Neural progenitor cell (in vitro differentiated cells): Measurements from ENCODE around the gene CD83.

Experiments used
- EZH2 ChIP-seq: fragments of 200-600 bp; sonication (generic); IDR thresholded peaks from 2 replicates; pipeline ENCODE4 v1.6.1; 2017; ENCODE audit warnings: antibody characterized with exemption, mild to moderate bottlenecking, moderate library complexity
- EZH2phosphoT487 ChIP-seq: fragments of 200-600 bp; sonication (generic); IDR thresholded peaks from 2 replicates; pipeline ENCODE4 v1.6.1; 2017; ENCODE audit warnings: antibody characterized with exemption
- TF ChIP-seq, protein P1 (sequence below): fragments of 200-600 bp; sonication (generic); IDR thresholded peaks from 2 replicates; pipeline ENCODE4 v1.5.1; 2017; ENCODE audit warnings: antibody characterized with exemption, mild to moderate bottlenecking

GRCh38 chr6:14113976-14114375 is 3.6 kb upstream of the CD83 start:
- TF ChIP-seq, protein P1, sequence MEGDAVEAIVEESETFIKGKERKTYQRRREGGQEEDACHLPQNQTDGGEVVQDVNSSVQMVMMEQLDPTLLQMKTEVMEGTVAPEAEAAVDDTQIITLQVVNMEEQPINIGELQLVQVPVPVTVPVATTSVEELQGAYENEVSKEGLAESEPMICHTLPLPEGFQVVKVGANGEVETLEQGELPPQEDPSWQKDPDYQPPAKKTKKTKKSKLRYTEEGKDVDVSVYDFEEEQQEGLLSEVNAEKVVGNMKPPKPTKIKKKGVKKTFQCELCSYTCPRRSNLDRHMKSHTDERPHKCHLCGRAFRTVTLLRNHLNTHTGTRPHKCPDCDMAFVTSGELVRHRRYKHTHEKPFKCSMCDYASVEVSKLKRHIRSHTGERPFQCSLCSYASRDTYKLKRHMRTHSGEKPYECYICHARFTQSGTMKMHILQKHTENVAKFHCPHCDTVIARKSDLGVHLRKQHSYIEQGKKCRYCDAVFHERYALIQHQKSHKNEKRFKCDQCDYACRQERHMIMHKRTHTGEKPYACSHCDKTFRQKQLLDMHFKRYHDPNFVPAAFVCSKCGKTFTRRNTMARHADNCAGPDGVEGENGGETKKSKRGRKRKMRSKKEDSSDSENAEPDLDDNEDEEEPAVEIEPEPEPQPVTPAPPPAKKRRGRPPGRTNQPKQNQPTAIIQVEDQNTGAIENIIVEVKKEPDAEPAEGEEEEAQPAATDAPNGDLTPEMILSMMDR = no peak
- TF ChIP-seq EZH2phosphoT487 (no peak), EZH2 (no peak)
